DND-41 (cell line): ENCODE results near the gene GJD3.

Source experiments
- ATAC-seq: fragments of 200-7000 bp; cut with Tn5 transposase; 3 replicates; pipeline ENCODE4 v1.9.1; 2021; ENCODE audit warnings: low read depth; ENCODE audit not compliant: insufficient read depth
- DNase-seq: peaks from one replicate; pipeline ENCODE4 v3.0.0-alpha.2; 2020
- H2AFZ ChIP-seq: 2 replicates; pipeline ENCODE4 v1.6.0; 2012; ENCODE audit warnings: low read depth, low read length
- H3K27ac ChIP-seq: 2 replicates; pipeline ENCODE4 v1.5.1; 2012; ENCODE audit warnings: low read length, inconsistent platforms
- H3K27me3 ChIP-seq: fragments of 200-600 bp; sonication (generic); 2 replicates; pipeline ENCODE4 v1.6.0; 2012; ENCODE audit warnings: low read length, mild to moderate bottlenecking, inconsistent platforms; ENCODE audit not compliant: insufficient read depth, poor library complexity
- H3K36me3 ChIP-seq: 2 replicates; pipeline ENCODE4 v1.5.1; 2012; ENCODE audit warnings: low read length, inconsistent platforms; ENCODE audit not compliant: insufficient read depth
- H3K4me1 ChIP-seq: 2 replicates; pipeline ENCODE4 v1.5.1; 2012; ENCODE audit warnings: mild to moderate bottlenecking, low read length; ENCODE audit not compliant: insufficient read depth
- H3K4me2 ChIP-seq: 2 replicates; pipeline ENCODE4 v1.6.0; 2012; ENCODE audit warnings: mild to moderate bottlenecking, moderate library complexity, low read length, inconsistent platforms; ENCODE audit not compliant: insufficient read depth
- H3K4me3 ChIP-seq, 2 experiments: fragments of 200-600 bp in 1 of 2; shearing (Covaris generic) in 1 of 2; 2 replicates each; pipeline ENCODE4 v1.5.1; 2012 to 2016; ENCODE audit warnings: inconsistent platforms in 2 of 2, low read length in 2 of 2, mild to moderate bottlenecking in 2 of 2, low read depth in 1 of 2, moderate library complexity in 1 of 2
- H3K79me2 ChIP-seq: 2 replicates; pipeline ENCODE4 v1.6.0; 2012; ENCODE audit warnings: low read length, inconsistent platforms; ENCODE audit not compliant: insufficient read depth
- H3K9ac ChIP-seq: 2 replicates; pipeline ENCODE4 v1.6.0; 2012; ENCODE audit warnings: low read depth, mild to moderate bottlenecking, inconsistent platforms, low read length, moderate library complexity
- H3K9me3 ChIP-seq: 2 replicates; pipeline ENCODE4 v1.5.1; 2012; ENCODE audit warnings: low read length, moderate library complexity, mild to moderate bottlenecking, inconsistent platforms; ENCODE audit not compliant: insufficient read depth, severe bottlenecking
- H4K20me1 ChIP-seq: 2 replicates; pipeline ENCODE4 v1.6.0; 2012; ENCODE audit warnings: low read length; ENCODE audit not compliant: insufficient read depth
- CTCF ChIP-seq: IDR thresholded peaks from 2 replicates; pipeline ENCODE4 v1.5.1; 2012; ENCODE audit warnings: borderline replicate concordance, low read length, moderate library complexity, mild to moderate bottlenecking; ENCODE audit not compliant: poor library complexity, severe bottlenecking; ENCODE audit errors: extremely low read depth
- EZH2 ChIP-seq: IDR thresholded peaks from 3 replicates; pipeline ENCODE4 v1.6.1; 2012; ENCODE audit warnings: borderline replicate concordance, low read depth, mild to moderate bottlenecking, moderate library complexity, low read length, inconsistent platforms; ENCODE audit not compliant: severe bottlenecking

The GJD3 gene

DNA sequence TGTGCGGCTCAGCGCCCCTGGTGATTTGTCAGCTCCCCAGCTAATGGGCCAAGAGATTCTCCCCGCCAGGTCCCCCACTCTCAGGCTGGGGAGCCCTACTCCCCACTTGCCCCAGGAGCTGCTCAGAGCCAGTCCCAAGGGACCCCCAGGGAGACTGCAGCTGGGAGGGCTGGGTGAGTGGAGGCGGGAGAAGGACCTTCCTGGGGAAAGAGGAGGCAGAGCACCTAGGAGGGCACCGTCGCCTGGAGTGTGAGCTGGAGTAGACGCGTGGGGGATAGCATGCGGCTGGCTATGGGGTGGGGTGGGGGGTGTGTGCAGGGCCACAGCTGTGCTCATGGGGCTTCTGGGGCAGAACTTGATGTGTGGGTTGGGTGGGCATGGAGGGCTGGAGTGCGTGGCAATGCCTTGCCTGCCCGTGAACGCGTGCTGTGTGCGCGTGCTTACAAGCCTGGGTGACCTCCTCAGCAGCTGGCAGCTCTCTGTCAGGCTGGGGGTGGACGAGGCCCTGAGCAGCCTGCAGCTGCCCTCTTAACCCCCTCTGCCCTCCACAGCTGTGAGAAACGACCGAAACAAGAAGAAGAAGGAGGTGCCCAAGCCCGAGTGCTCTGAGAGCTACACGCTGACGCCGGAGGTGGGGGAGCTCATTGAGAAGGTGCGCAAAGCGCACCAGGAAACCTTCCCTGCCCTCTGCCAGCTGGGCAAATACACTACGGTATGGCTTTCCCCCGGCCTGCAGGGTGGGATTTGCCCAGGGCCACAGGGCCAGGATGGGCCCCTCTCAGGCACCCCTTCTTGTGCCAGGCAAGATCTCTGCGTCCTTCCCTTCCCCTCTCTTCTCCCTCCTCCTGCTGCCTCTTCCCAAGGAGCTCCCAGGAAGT lies 12.9 kb downstream of the GJD3 start:
- no peaks in the 10 kb centered on the region for H3K79me2 ChIP-seq
- H2AFZ ChIP-seq, result no peak overlapping the region
- no peak overlapping the region for H3K9ac ChIP-seq
- H3K27me3 ChIP-seq, result no peaks in the 10 kb centered on the region
- no peaks in the 10 kb centered on the region for H4K20me1 ChIP-seq
- no peak overlapping the region for H3K4me2 ChIP-seq
- peaks cover 11% of the 10 kb centered on the region for H3K36me3 ChIP-seq
- H3K4me1 ChIP-seq, result no peaks in the 10 kb centered on the region
- H3K27ac ChIP-seq, result no peak overlapping the region
- TF ChIP-seq CTCF (no peak), EZH2 (no peak)
- ATAC-seq (no peak), DNase-seq (no peak)
- no peaks in the 10 kb centered on the region for H3K9me3 ChIP-seq
- no peak overlapping the region for H3K4me3 ChIP-seq

DNA sequence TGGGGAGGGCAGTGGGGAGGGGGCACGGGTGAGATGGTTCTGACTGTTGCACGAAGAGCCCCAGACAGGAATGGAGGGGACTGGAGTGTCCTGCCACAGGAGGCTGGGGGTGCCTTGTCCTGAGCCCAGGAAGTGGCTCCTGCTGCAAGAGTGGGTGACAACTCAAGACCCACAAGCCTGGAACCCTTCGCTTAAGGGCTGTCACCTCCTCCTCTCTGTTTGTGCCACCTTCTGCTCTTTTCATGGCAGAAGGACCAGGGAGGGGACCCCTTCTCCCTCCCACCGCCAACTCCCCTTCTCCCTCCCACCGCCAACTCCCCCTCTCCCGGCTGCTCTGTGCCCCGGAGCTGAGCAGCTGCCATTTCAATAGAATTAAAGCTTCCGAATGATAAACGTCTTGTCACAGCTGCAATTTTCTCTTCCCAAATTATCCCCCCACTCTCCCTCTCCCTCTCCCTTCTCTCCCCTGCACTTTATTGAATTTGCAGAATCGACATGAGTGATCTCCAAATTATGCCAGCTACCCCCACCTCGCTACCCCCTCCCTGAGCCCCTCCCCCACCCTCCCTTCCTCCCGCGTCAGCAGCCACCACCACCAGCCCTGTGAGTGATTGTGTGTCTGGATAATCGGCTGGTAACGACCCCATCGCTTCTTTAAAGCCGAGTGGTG lies 13.7 kb downstream of the GJD3 start:
- DNase-seq, result no peak
- H3K4me1 ChIP-seq, result no peaks in the 10 kb centered on the region
- H3K9me3 ChIP-seq, result no peaks in the 10 kb centered on the region
- no peak for ATAC-seq
- no peak overlapping the region for H3K9ac ChIP-seq
- no peaks in the 10 kb centered on the region for H3K79me2 ChIP-seq
- TF ChIP-seq CTCF, result no peak
- no peak for TF ChIP-seq EZH2
- H4K20me1 ChIP-seq, result no peaks in the 10 kb centered on the region
- H3K27ac ChIP-seq, result no peak overlapping the region
- H3K4me2 ChIP-seq, result no peak overlapping the region
- H2AFZ ChIP-seq, result no peak overlapping the region
- H3K27me3 ChIP-seq, result no peaks in the 10 kb centered on the region
- H3K36me3 ChIP-seq, result peaks cover 11% of the 10 kb centered on the region
- H3K4me3 ChIP-seq, result no peak overlapping the region

GRCh38 chr17:40349895-40350688 lies 14.4 kb downstream of the GJD3 start:
- H3K36me3 ChIP-seq, result peaks cover 6% of the 10 kb centered on the region; the same call in 1 of the 2 replicates
- TF ChIP-seq EZH2 (no peak), CTCF (no peak)
- H3K4me3 ChIP-seq, result no peak overlapping the region
- H3K27me3 ChIP-seq, result no peaks in the 10 kb centered on the region
- no peak overlapping the region for H3K4me2 ChIP-seq
- H2AFZ ChIP-seq, result no peak overlapping the region
- H3K27ac ChIP-seq, result no peak overlapping the region
- H3K9ac ChIP-seq, result no peak overlapping the region
- H3K79me2 ChIP-seq, result no peaks in the 10 kb centered on the region
- no peaks in the 10 kb centered on the region for H3K4me1 ChIP-seq
- H3K9me3 ChIP-seq, result no peaks in the 10 kb centered on the region
- no peaks in the 10 kb centered on the region for H4K20me1 ChIP-seq
- ATAC-seq (no peak), DNase-seq (no peak)
